Measurements from ENCODE around the gene SPRED2.

Gene SPRED2

DNA sequence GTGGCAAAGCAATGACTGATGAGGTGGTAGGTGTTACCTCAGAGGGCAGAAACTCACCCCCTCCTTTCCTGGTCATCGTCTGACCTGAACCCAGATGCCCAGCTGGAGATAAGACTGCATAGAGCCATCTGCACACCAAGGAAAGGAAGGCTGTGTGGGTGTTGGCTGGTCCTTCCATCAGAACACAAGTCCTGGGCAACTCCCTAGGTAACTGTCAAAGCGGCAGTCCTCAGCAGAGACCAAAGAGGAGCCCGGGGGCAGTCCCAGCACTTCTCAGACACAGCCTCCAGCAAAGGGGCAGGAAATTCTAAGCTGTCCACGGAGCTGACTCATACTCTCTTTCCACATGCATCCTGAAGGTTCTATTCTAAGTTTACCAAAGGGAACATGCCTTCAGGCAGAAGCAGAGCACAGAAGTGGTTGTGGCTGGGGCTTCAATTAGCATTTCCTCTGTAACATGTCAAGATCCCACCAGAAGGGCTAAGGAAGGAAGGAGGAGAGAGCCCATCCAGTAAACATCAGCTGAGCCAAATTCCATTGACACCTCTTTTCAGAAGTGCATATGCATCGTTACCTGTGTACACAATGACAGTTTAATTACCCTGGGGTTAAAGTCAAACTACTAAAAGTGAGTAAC, 54.7 kb downstream of the SPRED2 start:
- ATAC-seq (ENCODE audit: insufficient read depth, low read depth) (no peak), DNase-seq (no peak)
- H3K79me2 ChIP-seq (ENCODE audit: insufficient read depth, low read length), result peaks cover 98% of the 10 kb centered on the region
- H3K9ac ChIP-seq (ENCODE audit: low read depth, low read length), result no peak overlapping the region
- H3K4me2 ChIP-seq (ENCODE audit: insufficient read depth, low read length), result no peak overlapping the region
- H3K9me3 ChIP-seq (ENCODE audit: insufficient read depth, low read length, severe bottlenecking), result no peaks in the 10 kb centered on the region
- H3K27me3 ChIP-seq (ENCODE audit: insufficient read depth, low read length, poor library complexity), result no peaks in the 10 kb centered on the region
- H2AFZ ChIP-seq (ENCODE audit: low read depth, low read length), result no peak overlapping the region
- H3K27ac ChIP-seq (ENCODE audit: low read length), result 0 out of 2 replicates have a peak overlapping the region, but pooled peaks have one; percentile 11
- peaks cover 19% of the 10 kb centered on the region for H3K4me1 ChIP-seq (ENCODE audit: insufficient read depth, low read length)
- H3K4me3 ChIP-seq (ENCODE audit: low read depth in 1 of 2, low read length in 2 of 2), result no peak overlapping the region
- no peak for TF ChIP-seq CTCF (IDR thresholded peaks at IDR 0.05; ENCODE audit: borderline replicate concordance, extremely low read depth, low read length, poor library complexity, severe bottlenecking)
- TF ChIP-seq EZH2 (IDR thresholded peaks at IDR 0.05; ENCODE audit: borderline replicate concordance, low read depth, low read length, severe bottlenecking), result no peak
- H3K36me3 ChIP-seq (ENCODE audit: insufficient read depth, low read length), result peaks cover 24% of the 10 kb centered on the region
- H4K20me1 ChIP-seq (ENCODE audit: insufficient read depth, low read length), result peaks cover 79% of the 10 kb centered on the region

- peaks cover 79% of the 10 kb centered on the region for H4K20me1 ChIP-seq (ENCODE audit: insufficient read depth, low read length)
- H3K27me3 ChIP-seq (ENCODE audit: insufficient read depth, low read length, poor library complexity), result no peaks in the 10 kb centered on the region
- H3K36me3 ChIP-seq (ENCODE audit: insufficient read depth, low read length), result peaks cover 15% of the 10 kb centered on the region
- H3K79me2 ChIP-seq (ENCODE audit: insufficient read depth, low read length), result peaks cover 98% of the 10 kb centered on the region
- no peak overlapping the region for H3K9ac ChIP-seq (ENCODE audit: low read depth, low read length)
- DNase-seq (no peak), ATAC-seq (ENCODE audit: insufficient read depth, low read depth) (no peak)
- TF ChIP-seq EZH2 (IDR thresholded peaks at IDR 0.05; ENCODE audit: borderline replicate concordance, low read depth, low read length, severe bottlenecking) (no peak), CTCF (IDR thresholded peaks at IDR 0.05; ENCODE audit: borderline replicate concordance, extremely low read depth, low read length, poor library complexity, severe bottlenecking) (no peak)
- H3K4me2 ChIP-seq (ENCODE audit: insufficient read depth, low read length), result no peak overlapping the region
- no peaks in the 10 kb centered on the region for H3K9me3 ChIP-seq (ENCODE audit: insufficient read depth, low read length, severe bottlenecking)
- no peak overlapping the region for H2AFZ ChIP-seq (ENCODE audit: low read depth, low read length)
- H3K4me3 ChIP-seq (ENCODE audit: low read depth in 1 of 2, low read length in 2 of 2), result no peak overlapping the region
- no peak overlapping the region for H3K27ac ChIP-seq (ENCODE audit: low read length)
- H3K4me1 ChIP-seq (ENCODE audit: insufficient read depth, low read length), result peaks cover 21% of the 10 kb centered on the region
These were observed 56.7 kb downstream of the SPRED2 start for GRCh38 chr2:65375723-65376122.

DNA sequence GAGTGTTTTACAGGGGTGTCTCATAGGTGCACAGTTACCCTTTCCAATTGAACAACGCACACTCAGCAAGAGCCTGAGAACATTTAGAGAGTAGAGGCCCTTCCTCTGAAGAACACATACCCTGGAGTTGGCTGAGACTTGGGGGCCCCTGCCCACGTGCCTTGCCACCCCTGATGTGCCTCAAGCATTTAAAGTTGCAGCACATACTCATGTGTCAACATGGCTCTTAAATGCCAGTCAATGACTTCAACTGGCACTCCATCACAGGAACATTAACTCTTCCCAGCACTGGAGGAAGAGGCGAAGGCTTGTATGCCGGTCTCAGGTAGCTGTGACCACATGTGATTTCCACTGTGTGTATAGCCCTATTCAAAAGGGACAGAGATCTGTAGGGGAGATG, 57.4 kb downstream of the SPRED2 start:
- peaks cover 23% of the 10 kb centered on the region for H3K4me1 ChIP-seq (ENCODE audit: insufficient read depth, low read length)
- H3K27me3 ChIP-seq (ENCODE audit: insufficient read depth, low read length, poor library complexity), result no peaks in the 10 kb centered on the region
- no peak overlapping the region for H3K4me2 ChIP-seq (ENCODE audit: insufficient read depth, low read length)
- TF ChIP-seq EZH2 (IDR thresholded peaks at IDR 0.05; ENCODE audit: borderline replicate concordance, low read depth, low read length, severe bottlenecking) (no peak), CTCF (IDR thresholded peaks at IDR 0.05; ENCODE audit: borderline replicate concordance, extremely low read depth, low read length, poor library complexity, severe bottlenecking) (no peak)
- H3K4me3 ChIP-seq (ENCODE audit: low read depth in 1 of 2, low read length in 2 of 2), result no peak overlapping the region
- ATAC-seq (ENCODE audit: insufficient read depth, low read depth), result 0 out of 3 replicates have a peak, but pooled peaks have one; percentile 12
- H2AFZ ChIP-seq (ENCODE audit: low read depth, low read length), result no peak overlapping the region
- peaks cover 98% of the 10 kb centered on the region for H3K79me2 ChIP-seq (ENCODE audit: insufficient read depth, low read length)
- no peaks in the 10 kb centered on the region for H3K9me3 ChIP-seq (ENCODE audit: insufficient read depth, low read length, severe bottlenecking)
- H3K27ac ChIP-seq (ENCODE audit: low read length), result peak overlapping the region; percentile 6; the same call in 1 of the 2 replicates
- H4K20me1 ChIP-seq (ENCODE audit: insufficient read depth, low read length), result peaks cover 82% of the 10 kb centered on the region
- DNase-seq, result no peak
- no peak overlapping the region for H3K9ac ChIP-seq (ENCODE audit: low read depth, low read length)
- H3K36me3 ChIP-seq (ENCODE audit: insufficient read depth, low read length), result peaks cover 14% of the 10 kb centered on the region

Measured in DND-41 (cell line).